HG03097 (cell line): ENCODE measurements around the gene C20orf204.

ENCODE experiments used
- ATAC-seq: cut with Tn5 transposase; IDR thresholded peaks from one replicate; pipeline ENCODE4 v1.9.1; 2021; ENCODE audit not compliant: unreplicated experiment, low FRiP score

Gene C20orf204

DNA sequence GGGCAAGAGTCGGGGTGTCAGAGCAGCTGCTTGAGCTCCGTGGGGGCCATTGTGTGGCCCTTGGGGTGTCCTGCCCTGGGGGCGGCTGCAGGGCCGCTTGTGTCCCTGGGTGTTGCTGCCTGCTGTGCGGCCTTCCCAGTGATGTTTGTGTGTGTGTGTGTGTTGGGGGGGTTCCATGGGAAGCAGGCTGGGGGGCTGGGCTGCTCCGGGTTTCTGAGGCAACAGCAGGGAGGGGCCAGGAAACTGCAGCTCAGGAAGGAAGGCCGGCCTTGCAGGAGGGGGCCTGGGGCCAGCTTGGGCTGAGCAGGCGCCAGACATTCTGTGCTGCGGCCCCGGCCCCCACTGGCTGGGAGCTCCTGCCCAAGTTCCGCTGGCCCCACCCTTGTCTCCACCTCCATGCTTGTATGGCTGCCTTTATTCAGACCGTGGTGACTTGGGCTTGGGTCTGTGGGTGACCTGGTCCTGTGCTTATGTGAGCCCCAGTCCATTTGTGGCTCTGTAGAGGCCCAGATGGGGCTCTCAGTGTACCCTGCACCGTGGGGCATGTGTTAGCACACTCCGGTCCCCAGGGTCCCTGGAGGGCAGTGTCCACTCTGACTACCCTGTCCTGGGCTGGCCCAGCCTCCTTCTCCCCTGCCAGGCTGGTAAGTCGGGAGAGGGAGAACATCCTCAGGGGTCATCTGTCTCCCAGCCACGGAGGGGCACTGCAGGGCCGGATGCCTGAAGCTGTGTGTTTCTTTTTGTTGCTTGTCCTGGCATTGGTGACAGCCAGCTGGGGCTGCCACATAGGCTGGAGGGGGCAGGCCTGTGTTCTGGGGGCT is 18.1 kb downstream of the C20orf204 start:
- ATAC-seq: no peak

DNA sequence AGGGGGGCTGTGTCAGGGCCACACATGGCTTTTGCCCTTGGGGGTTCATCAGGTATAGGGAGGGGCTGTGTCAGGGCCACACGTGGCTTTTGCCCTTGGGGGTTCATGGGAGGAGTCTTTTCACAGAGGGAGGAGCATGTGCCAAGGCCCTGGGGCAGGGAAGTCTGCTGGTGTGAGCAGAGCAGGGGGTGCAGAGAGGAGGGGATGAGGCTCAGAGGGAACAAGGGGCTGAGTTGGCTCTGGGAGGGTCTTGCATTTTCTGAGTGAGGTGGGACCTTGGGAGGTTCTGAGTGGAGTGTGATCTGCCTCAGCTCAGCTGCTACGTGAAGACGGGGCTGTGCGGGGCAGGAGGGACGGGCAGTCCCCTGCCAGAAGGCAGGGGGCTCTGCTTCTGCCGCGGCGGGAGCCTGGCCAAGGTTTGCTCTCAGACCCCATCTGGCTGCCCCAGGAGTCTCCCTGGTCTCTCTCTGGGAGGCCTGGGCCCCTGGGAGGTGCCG is 19.5 kb downstream of the C20orf204 start:
- no peak for ATAC-seq

GRCh38 chr20:64055893-64056638 is 20.1 kb downstream of the C20orf204 start:
- no peak for ATAC-seq

GRCh38 chr20:64056639-64056888 is 20.6 kb downstream of the C20orf204 start:
- no peak for ATAC-seq

DNA sequence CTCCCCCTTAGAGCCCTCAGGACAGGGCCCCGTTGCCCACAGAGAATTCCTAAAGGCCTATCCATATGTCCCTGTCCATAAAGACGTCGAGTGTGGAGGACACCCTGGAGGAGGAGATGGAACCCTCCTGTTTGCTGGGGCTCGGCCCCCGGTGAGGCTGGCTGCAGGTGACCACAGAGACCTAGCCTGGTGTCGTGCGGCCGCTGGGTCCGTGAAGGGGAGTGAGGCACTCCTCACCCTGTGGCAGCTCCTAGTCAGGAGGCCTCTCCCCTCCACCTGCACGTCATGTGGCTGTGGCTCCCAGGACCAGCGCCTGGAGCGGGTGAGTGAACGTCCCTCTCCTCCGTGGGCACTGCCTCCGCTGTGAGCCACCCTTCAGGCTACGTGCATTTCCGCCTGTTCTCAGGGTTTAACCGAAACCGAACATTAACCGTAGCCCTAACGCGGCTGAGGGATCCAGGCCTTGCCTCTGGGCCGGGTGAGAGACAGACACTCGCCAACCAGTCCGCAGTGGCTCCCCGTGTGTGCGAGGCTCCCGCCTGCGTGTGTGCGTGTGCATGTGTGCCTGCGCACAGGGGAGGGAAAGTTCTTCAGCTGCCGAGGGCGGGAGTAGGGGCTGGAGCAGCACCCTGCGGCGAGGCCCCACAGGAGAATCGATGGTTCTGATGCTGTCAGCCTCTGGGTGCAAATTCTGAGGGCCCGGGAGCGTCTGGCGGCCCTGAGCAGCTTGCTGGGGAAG is 21.1 kb downstream of the C20orf204 start:
- no peak for ATAC-seq

DNA sequence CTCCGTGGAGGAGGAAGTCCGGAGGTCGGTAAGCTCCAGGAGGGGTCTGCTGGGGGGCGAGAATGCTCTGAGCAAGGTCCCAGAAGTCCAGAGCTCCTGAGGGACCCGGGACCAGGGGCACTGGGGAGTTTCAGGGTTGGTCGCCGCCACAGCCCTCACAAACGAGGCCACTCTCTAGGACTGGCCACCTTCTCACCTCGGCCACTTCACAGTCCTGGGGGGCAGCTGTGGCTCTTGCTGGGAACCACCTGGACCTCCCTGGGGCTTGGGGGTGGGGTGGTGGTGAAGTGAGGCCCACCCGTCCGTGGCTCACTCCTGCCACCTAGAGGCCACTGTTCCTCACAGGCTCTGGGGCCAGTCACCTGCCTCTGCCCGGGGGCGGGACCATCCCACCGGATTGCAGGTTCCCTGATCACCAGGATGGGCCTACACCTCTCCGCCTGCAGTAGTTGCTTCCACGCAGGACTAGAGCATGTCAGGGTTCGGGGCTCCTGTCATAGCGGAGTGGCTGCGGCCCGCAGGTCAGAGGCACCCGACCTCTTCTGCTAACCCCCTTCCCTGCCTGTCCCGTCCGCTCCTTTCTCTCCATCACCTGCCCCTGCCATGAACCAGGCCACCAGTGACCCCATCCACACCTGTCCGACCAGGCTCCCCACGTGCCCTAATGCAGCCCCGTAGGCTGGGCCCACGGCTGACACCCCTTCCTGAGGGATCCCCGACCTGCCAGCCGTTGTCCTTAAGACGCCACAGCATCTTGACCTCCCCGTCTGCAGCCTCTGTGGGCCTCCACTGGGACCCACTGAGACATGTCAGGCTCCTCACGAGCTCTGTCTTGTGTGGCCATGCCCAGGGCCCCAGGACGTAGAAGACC is 21.9 kb downstream of the C20orf204 start:
- no peak for ATAC-seq

- no peak for ATAC-seq
Measured at GRCh38 chr20:64058536-64058935, 22.6 kb downstream of the C20orf204 start.

DNA sequence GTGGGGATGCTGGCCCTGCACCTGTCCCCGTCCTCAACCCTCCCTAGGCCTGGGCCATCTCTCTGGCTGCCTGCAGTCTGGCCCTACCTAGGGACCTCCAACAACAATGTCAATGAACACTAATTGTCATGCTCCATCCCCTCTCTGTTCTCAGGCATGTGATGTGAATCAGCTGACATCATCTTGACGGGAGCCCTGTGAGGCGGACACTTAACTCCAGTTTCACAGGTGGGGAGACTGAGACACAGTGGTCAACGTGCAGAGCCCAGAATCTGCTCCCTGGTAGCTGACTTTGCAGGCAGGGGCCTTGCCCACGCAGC is 26.3 kb downstream of the C20orf204 start:
- no peak for ATAC-seq

- peak; percentile 58 for ATAC-seq
Measured at GRCh38 chr20:64062596-64063388, 26.8 kb downstream of the C20orf204 start, which contains the start of gene TCEA2. Gene TCEA2, plus strand, starts transcription at chr20:64063198. Its CDS starts 115 bp downstream, at chr20:64063313.

GRCh38 chr20:64063389-64064144 is 27.6 kb downstream of the C20orf204 start:
- ATAC-seq: no peak

GRCh38 chr20:64064145-64064698 is 28.2 kb downstream of the C20orf204 start:
- no peak for ATAC-seq

DNA sequence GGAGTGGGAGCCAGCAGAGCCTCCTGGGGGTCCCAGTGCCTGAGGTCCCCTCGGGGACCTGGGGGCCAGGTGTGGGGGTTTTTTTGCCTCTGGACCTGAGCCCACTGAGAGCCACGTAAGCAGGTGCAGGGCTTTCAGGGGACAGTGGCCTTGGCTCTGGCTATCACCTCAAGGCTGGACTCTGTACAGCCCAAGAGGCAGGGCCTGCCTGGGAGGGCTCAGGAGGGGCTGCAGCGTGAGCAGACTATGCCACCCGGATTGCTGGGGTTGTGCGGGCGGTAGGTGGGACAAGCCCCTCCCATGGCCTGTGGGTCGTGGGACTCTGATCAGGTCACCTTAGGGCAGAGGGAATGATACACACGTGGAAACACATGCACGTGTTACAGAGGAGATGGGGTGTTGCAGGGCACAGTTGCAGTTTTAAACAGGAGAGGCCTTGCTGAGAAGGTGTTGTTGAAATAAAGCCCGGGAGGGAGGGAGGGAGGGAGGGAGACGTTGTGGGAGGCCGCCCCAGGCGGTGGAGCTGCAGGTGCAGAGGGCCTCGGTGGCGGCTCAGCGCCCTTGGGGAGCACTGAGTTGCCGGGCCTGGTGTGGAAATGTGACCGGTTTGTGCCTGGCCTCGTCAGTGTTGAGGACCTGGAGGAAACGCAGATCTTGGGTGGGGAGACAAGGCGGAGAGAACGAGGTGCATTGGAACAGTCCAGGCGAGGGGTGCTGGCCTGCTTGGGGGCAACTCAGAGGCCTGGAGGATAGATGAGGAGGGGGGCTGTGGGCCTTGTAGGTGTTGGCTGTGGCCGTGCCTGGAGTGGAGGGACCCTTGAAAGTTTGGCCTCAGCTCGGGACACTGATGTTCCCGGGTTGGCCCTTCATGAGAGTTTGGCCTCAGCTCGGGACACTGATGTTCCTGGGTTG is 29.3 kb downstream of the C20orf204 start:
- no peak for ATAC-seq

DNA sequence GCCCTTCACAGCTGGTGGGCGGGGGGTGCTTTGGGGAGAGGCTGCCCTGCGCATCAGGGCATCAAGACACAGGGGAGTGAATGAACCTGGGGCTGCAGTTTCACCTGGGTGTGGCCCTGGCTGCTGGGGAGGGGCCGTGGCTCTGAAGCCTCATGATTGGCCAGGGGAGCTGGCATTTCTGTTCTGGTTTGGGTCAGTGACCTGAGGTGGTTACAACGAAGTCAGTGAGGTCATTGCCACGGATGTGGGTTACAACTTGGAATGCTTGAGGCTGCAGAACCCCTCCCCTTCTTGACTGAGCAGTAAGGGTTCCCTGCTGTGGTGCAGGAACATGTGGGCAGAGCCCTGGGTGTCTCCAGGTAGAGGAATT is 30.0 kb downstream of the C20orf204 start:
- ATAC-seq: peak; percentile 42

DNA sequence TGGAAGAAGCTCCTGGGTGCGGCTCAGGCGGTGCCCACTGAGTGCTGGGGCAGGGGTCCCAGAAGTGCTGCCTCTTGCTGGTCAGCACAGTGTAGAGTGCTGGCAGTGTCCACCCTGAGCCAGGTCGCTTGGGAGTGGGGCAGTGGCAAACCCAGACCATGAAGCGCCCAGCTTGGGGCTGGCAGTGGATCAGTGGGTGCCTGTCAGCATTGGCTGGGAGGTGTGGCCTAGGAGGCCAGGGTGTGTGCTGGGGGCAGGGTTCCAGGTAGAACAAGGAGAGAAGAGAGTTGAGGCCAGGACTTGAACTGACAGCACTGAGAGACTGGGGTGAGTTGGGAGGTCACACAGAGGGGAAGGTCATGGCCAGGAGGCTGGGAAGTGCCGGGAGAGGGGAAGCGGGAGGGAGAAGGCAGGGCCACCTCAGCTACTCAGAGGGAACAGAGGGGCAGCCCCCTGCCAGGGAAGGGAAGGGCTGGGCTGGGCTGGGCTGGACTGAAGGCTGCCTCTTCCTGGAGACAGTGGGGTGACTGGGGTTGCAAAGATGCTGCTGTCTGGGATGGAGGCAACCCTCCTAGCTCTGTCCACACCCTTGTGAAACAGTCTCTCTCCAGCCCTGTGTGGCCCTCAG is 31.1 kb downstream of the C20orf204 start:
- no peak for ATAC-seq

DNA sequence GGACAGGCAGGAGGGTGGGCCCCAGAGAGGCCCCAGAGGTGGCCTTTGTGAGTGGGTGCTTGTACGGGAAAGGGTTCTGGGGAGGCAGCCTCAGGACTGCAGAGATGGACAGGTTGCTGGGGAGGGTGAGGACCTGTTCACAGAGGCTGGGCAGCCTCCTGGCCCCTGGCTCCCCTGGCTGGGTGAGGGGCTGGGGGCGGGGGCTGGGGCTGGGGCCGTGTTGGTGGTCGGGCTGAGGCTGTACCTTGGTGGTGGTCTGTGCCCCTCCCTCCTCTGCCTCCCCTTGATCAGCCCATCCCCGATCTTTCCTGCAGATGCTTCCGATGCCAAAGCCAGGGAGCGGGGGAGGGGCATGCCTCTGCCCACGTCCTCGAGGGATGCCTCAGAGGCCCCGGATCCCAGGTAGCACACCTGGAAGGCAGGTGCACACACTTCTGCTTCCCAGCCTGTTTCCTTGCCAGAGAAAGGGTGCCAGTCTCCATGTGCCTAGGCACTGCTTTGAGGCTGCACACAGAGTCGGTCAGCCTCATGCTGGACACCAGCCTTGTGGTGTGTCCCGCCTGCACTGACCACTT is 31.8 kb downstream of the C20orf204 start:
- ATAC-seq: no peak

DNA sequence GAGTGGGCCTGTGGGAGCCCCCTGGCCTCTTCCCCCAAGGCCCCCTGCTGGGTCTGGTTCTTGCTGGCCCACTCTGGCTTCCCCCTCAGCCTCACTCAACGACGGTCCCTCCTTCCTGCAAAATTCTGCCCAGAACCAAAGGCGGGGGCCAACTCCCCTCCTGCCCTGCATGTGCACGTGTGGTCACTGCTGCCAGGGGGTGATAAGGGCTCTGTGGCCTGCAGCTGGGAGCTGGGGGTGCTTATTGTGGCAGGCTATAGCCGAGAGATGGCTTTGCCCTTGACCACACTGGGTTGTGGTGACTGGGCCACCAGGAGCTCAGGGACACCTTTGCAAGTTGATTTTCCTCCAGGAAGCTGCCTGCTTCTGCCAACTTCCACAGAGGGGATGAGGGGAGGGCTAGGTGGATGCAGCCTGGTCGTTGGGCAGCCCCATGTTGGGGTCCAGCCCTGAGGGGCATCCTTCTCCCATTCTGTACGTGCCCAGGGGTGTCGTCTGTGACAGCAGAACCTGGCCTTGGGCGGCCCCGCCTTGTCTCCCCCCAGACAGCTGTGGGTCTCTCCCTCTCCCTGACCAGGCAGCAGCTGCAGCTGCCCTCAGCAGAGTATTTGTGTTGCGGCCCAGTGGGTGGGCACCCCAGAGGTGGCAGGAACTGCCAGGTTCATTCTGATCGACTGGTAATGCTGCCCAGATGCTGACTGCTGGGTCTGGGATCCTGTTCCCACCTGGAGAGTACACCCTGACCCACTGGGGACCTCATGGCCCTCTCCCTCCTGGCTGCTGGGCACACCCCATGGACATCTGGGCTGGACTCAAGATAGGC is 32.6 kb downstream of the C20orf204 start:
- ATAC-seq: no peak
